Testis (tissue), 3 donors: ENCODE data around the gene FKBP1B. TPM values are rescaled to one million over a fixed set of nuclear protein-coding genes. Genes with fewer than 3 reads are reported as not detected.
A peak's percentile ranks its signal among the peaks of the same experiment; 100 is the strongest.

Experiments
- DNase-seq: peaks from one replicate; pipeline ENCODE4 v3.0.0-alpha.2; 2019
- H3K27ac ChIP-seq, 2 donors: fragments of 200-600 bp; sonication (generic); one replicate each; pipeline ENCODE4 v1.5.1; 2019
- H3K27me3 ChIP-seq: fragments of 200-600 bp; sonication (generic); one replicate; pipeline ENCODE4 v1.5.1; 2019
- H3K36me3 ChIP-seq: fragments of 200-600 bp; sonication (generic); one replicate; pipeline ENCODE4 v1.5.1; 2017; ENCODE audit warnings: low read depth; ENCODE audit errors: missing control alignments
- H3K4me1 ChIP-seq: fragments of 200-600 bp; sonication (generic); one replicate; pipeline ENCODE4 v1.5.1; 2019
- H3K4me3 ChIP-seq, 2 donors: fragments of 200-600 bp; sonication (generic); one replicate each; pipeline ENCODE4 v1.5.1; 2017 to 2019
- H3K9me3 ChIP-seq: fragments of 200-600 bp; sonication (generic); one replicate; pipeline ENCODE4 v1.5.1; 2017
- POLR2A ChIP-seq: fragments of 450-650 bp; IDR thresholded peaks from one replicate; pipeline ENCODE4 v1.6.1; 2017; ENCODE audit warnings: antibody characterized with exemption, mild to moderate bottlenecking, moderate library complexity
- WGBS, 2 donors: methylation state at CpG; one replicate each; pipeline ENCODE4 v1.1.5; 2018; 5-methylcytosine and 5-hydroxymethylcytosine counted together
- intact Hi-C: fragments of 100-400 bp; cut with DNase I; formaldehyde crosslinking; loops from one replicate; pipeline ENCODE4 v1.15.1; 2023; ENCODE audit warnings: low total_unique reads
- polyA plus RNA-seq: library from polyadenylated mRNA; stranded (reverse); fragments of 350-450 nt; fragmentation: Illumina TruSeq; extraction: RNeasy Lipid Tissue Mini Kit (QIAGEN cat#74804); gene quantifications from one replicate; pipeline ENCODE4 v1.2.3, GENCODE V29; 2014; ENCODE audit warnings: low read depth, low replicate concordance; ENCODE audit not compliant: insufficient read depth
- total RNA-seq, 2 donors: library from RNA; depleted of rRNA; stranded (reverse); fragments of >200 nt; gene quantifications; one replicate each; pipeline ENCODE4 v1.2.3, GENCODE V29; 2016
- TF ChIP-seq, protein P1 (sequence below), 3 experiments: fragments of 450-650 bp in 2 of 3; fragments of 200-600 bp in 1 of 3; sonication (generic) in 1 of 3; IDR thresholded peaks; one replicate each; pipeline ENCODE4 v1.5.1; 2016 to 2019; ENCODE audit warnings: antibody characterized with exemption in 3 of 3, mild to moderate bottlenecking in 2 of 3, moderate library complexity in 1 of 3

The FKBP1B gene
- total and polyA plus RNA-seq, 3 donors from 2014 or later, result 2.7 to 3.6 (median 3.0) TPM

GRCh38 chr2:24018241-24018640, 31.3 kb upstream of the FKBP1B start:
- TF ChIP-seq, protein P1, sequence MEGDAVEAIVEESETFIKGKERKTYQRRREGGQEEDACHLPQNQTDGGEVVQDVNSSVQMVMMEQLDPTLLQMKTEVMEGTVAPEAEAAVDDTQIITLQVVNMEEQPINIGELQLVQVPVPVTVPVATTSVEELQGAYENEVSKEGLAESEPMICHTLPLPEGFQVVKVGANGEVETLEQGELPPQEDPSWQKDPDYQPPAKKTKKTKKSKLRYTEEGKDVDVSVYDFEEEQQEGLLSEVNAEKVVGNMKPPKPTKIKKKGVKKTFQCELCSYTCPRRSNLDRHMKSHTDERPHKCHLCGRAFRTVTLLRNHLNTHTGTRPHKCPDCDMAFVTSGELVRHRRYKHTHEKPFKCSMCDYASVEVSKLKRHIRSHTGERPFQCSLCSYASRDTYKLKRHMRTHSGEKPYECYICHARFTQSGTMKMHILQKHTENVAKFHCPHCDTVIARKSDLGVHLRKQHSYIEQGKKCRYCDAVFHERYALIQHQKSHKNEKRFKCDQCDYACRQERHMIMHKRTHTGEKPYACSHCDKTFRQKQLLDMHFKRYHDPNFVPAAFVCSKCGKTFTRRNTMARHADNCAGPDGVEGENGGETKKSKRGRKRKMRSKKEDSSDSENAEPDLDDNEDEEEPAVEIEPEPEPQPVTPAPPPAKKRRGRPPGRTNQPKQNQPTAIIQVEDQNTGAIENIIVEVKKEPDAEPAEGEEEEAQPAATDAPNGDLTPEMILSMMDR (IDR thresholded peaks at IDR 0.05), result no peak
- TF ChIP-seq POLR2A, result no peak
- no peaks in the 10 kb centered on the region for H3K36me3 ChIP-seq
- H3K4me1 ChIP-seq, result no peaks in the 10 kb centered on the region
- no peak for DNase-seq
- H3K9me3 ChIP-seq, result no peaks in the 10 kb centered on the region
- H3K27ac ChIP-seq, result no peak overlapping the region
- no peak overlapping the region for H3K4me3 ChIP-seq
- no peaks in the 10 kb centered on the region for H3K27me3 ChIP-seq
- intact Hi-C loops, result no loop called here
- 84 to 88% methylated on average over 9 of the region's 9 CpGs for WGBS, 2 donors

GRCh38 chr2:24019729-24020128, 29.8 kb upstream of the FKBP1B start:
- TF ChIP-seq, protein P1 (IDR thresholded peaks at IDR 0.05), result no peak
- no peak for TF ChIP-seq POLR2A
- intact Hi-C loops, result no loop called here
- H3K27me3 ChIP-seq, result no peaks in the 10 kb centered on the region
- H3K4me1 ChIP-seq, result no peaks in the 10 kb centered on the region
- no peak for DNase-seq
- WGBS, 2 donors, result 83 to 93% methylated on average over 5 of the region's 5 CpGs
- H3K27ac ChIP-seq, result no peak overlapping the region
- H3K9me3 ChIP-seq, result no peaks in the 10 kb centered on the region
- no peaks in the 10 kb centered on the region for H3K36me3 ChIP-seq
- no peak overlapping the region for H3K4me3 ChIP-seq

DNA sequence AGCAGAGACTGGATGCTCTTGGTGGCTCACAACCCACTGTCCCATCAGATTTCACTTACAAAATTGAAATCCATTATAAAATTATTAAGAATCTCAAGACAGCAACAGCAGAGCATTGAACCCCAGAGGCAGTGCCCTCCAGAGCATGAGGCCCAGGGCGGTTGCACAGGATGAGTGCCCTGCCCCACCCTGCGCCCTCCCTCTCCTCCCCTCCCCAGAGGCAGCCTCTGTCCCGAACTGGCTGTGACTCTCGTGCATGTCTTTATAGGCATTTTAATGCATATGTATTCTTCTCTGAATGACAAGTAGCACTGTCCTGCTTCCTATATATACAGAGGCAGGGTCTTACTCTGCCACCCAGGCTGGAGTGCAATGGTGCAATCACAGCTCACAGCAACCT, 29.3 kb upstream of the FKBP1B start:
- H3K27ac ChIP-seq, result no peak overlapping the region
- H3K4me1 ChIP-seq, result no peaks in the 10 kb centered on the region
- TF ChIP-seq, protein P1 (IDR thresholded peaks at IDR 0.05), result no peak
- TF ChIP-seq POLR2A, result no peak
- no peaks in the 10 kb centered on the region for H3K9me3 ChIP-seq
- no peaks in the 10 kb centered on the region for H3K36me3 ChIP-seq
- no peaks in the 10 kb centered on the region for H3K27me3 ChIP-seq
- intact Hi-C loops, result no loop called here
- no peak for DNase-seq
- 69 to 84% methylated on average over 3 to 4 of the region's 4 CpGs for WGBS, 2 donors
- H3K4me3 ChIP-seq, result no peak overlapping the region

- Histone ChIP-seq H3K36me3 (no peaks in the 10 kb centered on the region), H3K9me3 (no peaks in the 10 kb centered on the region), H3K27ac (no peak overlapping the region), H3K4me1 (no peaks in the 10 kb centered on the region), H3K27me3 (no peaks in the 10 kb centered on the region), H3K4me3 (no peak overlapping the region)
- no peak for TF ChIP-seq POLR2A
- TF ChIP-seq, protein P1 (IDR thresholded peaks at IDR 0.05), result peak in 1 of 3 experiments; percentile 3
- DNase-seq, result peak; percentile 14
- intact Hi-C loops, result no loop called here
- WGBS, 2 donors, result 81 to 91% methylated on average over 11 to 19 of the region's 19 CpGs
These were observed 28.2 kb upstream of the FKBP1B start for GRCh38 chr2:24021122-24021998.
